NCI-H146 (cell line): Measurements from ENCODE around the gene MYH9.

Experiments
- DNase-seq: peaks from one replicate; lab custom pipeline; 2025; lab: John Stamatoyannopoulos, UW

MYH9 gene

GRCh38 chr22:36245805-36246356, 141.9 kb downstream of the MYH9 start:
- DNase-seq: no peak

GRCh38 chr22:36244522-36245391, 143.0 kb downstream of the MYH9 start:
- no peak for DNase-seq

GRCh38 chr22:36243986-36244385, 143.8 kb downstream of the MYH9 start:
- DNase-seq: no peak

DNA sequence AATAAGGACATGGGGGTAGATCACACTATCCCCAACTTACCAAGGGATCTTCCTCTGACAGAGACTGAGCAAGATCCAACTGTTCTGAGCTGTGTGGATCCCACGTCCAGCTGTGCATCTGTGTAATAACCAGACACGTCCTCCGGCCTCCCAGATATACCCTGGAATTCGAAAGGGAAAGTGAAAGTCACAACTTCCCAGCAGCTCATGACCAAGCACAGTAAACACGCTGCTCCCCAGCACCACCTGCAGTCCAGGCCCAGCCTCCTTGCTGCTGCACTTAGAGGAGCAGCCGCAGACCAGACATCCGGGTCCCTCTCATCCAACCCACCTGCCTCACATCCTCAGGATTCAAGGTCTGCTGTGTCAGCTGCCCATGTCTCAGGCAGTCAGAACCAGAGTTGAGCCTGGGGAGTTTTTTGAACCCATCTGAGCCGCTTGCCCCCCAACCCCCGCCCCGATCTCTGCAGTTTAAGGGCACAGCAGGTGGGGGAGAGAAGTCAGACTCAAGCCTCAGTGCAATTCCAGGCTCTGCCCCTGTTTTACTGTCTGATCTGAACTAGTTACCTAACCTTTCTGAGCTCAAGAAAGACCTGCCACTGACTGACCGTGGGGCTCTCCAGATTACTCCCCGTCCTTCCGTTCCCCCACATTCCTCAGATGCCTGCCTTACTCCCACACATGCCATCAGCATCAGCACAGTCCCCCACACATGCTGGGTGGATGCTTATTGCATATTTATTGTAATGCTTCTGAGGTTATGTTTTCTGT, 148.2 kb downstream of the MYH9 start, which contains the start of gene APOL2:
Gene APOL2, minus strand, starts transcription at position 127 of the 771 bp plus-strand sequence. CDS start 6,365 bp downstream, outside the sequence.
- DNase-seq: peak; percentile 88

DNA sequence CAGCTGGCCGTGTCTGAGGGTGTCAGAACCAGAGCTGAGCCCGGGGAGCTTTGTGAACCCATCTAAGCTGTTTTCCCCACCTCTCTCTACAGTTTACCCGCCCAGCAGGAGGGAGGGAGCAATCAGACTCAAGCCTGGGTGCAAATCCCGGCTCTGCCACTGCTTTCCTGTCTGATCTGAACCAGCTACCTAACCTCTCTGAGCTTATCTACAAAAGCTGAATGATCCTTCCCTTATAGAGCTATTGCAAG, 148.7 kb downstream of the MYH9 start:
- DNase-seq: no peak

DNA sequence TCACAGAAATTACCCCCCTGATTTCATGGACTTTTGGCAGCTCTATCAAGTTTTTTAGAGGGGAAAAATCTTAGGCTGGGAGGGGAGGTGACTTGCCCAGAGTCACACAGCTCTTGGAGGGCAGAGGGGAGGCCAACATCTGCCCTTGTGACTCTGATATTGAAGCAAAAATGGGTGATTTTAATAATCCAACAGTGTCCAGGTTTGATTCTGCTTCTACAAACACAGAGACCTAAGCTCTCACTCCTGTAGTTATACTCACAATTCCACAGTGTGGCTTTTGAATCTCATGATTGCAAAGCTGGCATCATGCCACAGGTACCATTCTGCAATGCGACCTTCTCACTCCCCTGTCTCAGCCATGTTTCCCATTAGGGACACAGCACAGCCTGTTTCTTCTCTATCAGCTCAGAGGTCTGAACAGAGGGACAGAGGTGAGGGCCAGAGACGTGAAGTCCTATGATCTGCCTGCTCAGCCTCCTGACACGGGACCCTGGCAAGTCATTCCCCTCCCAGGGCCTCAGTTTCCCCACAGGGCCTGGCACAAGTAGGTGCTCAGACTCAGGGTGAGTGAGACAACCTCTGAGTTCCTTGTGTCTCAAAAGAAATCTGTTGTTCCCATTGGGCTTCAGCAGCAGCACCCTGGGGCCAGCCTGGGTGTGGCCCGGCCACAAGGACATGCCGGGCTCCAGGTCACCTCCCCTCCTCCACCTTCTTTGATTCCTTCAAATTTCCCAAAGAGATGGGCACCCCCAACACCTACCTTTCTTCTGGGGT, 149.2 kb downstream of the MYH9 start:
- DNase-seq: peak; percentile 17

- DNase-seq: no peak
These were observed 150.1 kb downstream of the MYH9 start for GRCh38 chr22:36237462-36238372.

- DNase-seq: no peak
These were observed 151.1 kb downstream of the MYH9 start for GRCh38 chr22:36236388-36237319.

DNA sequence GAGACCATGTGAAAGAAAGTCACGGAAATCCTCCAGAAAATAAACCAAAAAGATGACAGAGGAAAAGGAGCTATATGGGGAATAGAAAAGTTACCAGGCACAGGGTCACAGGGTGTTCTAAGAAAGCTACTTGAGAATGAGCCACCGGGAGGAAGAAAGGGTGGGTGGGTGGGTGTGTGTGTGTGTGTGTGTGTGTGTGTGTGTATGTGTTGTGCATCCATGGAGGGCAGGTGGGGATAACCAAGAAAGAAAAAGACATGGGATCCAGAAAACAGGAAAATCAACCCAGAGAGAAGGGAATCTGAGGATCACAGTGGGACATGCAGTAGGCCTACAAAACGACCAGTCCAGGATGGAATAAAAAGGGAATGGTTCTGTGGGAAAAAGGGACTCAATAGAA, 152.2 kb downstream of the MYH9 start:
- no peak for DNase-seq

DNA sequence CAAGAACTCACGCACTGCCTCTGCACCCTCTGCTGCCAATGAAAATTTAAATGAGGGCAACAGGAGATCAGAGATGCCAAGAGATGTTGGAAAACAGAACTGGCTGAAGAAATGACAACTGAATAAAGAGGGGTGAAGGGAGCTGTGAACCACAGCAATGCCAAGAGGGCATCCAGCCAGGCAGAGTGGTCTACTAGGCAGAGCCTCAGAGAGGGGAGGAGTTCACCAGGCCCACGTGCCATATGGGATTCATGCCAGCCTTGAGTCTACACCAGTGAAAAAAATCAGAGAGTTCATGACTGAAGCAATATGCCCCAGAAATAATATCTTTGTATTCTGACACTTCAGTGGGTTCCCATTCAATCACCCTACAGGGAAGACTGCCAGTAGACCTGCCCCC, 152.8 kb downstream of the MYH9 start:
- DNase-seq: no peak

GRCh38 chr22:36234213-36234612, 153.6 kb downstream of the MYH9 start:
- no peak for DNase-seq

DNA sequence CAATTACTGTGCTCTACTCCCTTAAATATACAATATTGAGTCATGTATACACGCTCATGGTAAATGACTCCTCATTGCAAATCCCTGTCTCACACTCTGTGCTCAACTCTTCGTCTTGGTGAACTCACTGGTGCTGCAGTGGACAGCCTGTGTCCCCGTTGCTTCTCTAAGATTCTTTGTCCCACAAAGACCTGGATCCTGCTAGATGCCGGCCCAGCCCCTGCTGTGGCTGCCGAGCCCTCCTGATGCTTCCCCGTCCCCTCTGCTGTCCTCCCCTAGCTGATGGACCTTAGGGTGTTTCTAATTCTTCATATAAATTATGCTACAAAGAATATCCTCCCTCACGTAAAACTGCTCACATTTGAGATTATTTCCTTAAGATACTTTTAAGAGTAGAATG, 154.0 kb downstream of the MYH9 start:
- DNase-seq: no peak

DNA sequence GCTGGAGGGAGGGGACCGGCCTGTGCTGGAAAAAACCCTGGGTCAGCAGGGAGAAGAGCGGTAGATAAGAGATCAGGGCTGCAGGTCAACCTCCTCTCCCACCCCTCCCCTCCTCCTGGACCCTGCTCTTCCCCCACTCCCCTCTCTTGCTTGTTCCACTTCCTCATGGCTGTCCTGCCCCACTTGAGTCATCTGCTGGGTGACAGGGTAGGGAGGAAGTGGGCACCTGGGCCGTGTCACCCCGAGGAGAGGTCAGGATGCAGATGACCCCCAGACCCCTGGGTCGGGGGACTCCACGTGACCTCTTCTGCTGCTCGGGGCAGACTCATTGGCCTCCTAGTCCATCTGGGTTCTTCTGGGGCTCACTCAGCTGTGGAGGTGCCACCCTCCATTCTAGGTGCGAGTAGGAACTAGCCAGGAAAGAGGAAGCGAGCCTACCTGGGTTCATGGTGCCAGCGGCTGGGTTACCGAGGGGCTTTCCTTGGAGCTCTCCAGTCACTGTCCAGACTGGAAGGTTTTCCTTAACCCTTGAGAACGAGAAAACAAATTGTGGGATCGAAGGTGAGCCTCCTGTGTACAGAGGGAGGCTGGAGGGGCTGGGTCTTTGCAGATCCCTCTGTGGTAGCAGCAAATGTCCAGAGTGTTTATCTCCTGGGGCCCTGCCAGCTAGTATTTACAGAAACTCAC, 154.9 kb downstream of the MYH9 start:
- no peak for DNase-seq
